GM23338 (cell line): Measurements from ENCODE around the gene HERC4. TPM values are rescaled to one million over a fixed set of nuclear protein-coding genes. Genes with fewer than 3 reads are reported as not detected.

Experiments used
- ATAC-seq: fragments of 200-7000 bp; cut with Tn5 transposase; 3 replicates; pipeline ENCODE4 v1.9.1; 2020
- DNase-seq: peaks from one replicate; pipeline ENCODE4 v3.0.0-alpha.2; 2015; ENCODE audit warnings: low spot score
- H2AFZ ChIP-seq: fragments of 200-600 bp; sonication (generic); 2 replicates; pipeline ENCODE4 v1.8.0; 2016; ENCODE audit warnings: antibody characterized with exemption, mild to moderate bottlenecking, moderate library complexity
- H3F3A ChIP-seq: fragments of 200-600 bp; sonication (generic); replicated peaks from 2 replicates; pipeline ENCODE4 v1.8.0; 2017; ENCODE audit warnings: antibody characterized with exemption, mixed run types, low read depth
- H3K27ac ChIP-seq: fragments of 200-600 bp; sonication (generic); 2 replicates; pipeline ENCODE4 v1.6.1; 2016; ENCODE audit warnings: low read depth
- H3K27me3 ChIP-seq: fragments of 200-600 bp; sonication (generic); 2 replicates; pipeline ENCODE4 v1.8.0; 2016; ENCODE audit warnings: mild to moderate bottlenecking, mixed run types, moderate library complexity; ENCODE audit not compliant: insufficient read depth
- H3K36me3 ChIP-seq: fragments of 200-600 bp; sonication (generic); 2 replicates; pipeline ENCODE4 v1.8.0; 2016; ENCODE audit warnings: mild to moderate bottlenecking; ENCODE audit not compliant: insufficient read depth
- H3K4me1 ChIP-seq: fragments of 200-600 bp; sonication (generic); 2 replicates; pipeline ENCODE4 v1.8.0; 2016; ENCODE audit warnings: mild to moderate bottlenecking, moderate library complexity; ENCODE audit not compliant: insufficient read depth
- H3K4me2 ChIP-seq: fragments of 200-600 bp; sonication (generic); 2 replicates; pipeline ENCODE4 v1.7.1; 2017; ENCODE audit warnings: mixed run types
- H3K4me3 ChIP-seq: fragments of 200-600 bp; sonication (generic); 2 replicates; pipeline ENCODE4 v1.6.1; 2016; ENCODE audit warnings: mixed run types
- H3K79me2 ChIP-seq: fragments of 200-600 bp; sonication (generic); replicated peaks from 2 replicates; pipeline ENCODE4 v1.8.0; 2017; ENCODE audit warnings: mild to moderate bottlenecking; ENCODE audit not compliant: insufficient read depth
- H3K9me2 ChIP-seq: fragments of 200-600 bp; sonication (generic); 2 replicates; pipeline ENCODE4 v1.8.0; 2017; ENCODE audit not compliant: insufficient read depth
- H4K20me1 ChIP-seq: fragments of 200-600 bp; sonication (generic); replicated peaks from 2 replicates; pipeline ENCODE4 v1.8.0; 2017; ENCODE audit warnings: mild to moderate bottlenecking; ENCODE audit not compliant: insufficient read depth
- H3K27ac Mint-ChIP-seq: 2 replicates; pipeline ENCODE4 v1.8.0; 2020; ENCODE audit warnings: inconsistent platforms, mild to moderate bottlenecking, moderate library complexity, mixed read lengths
- H3K27me3 Mint-ChIP-seq: 3 replicates; pipeline ENCODE4 v1.8.0; 2022; ENCODE audit warnings: low read depth, mild to moderate bottlenecking, moderate library complexity, mixed read lengths, inconsistent platforms; ENCODE audit not compliant: insufficient read depth, poor library complexity
- H3K36me3 Mint-ChIP-seq: 3 replicates; pipeline ENCODE4 v1.8.0; 2021; ENCODE audit warnings: low read depth, mild to moderate bottlenecking, inconsistent platforms, moderate library complexity, mixed read lengths
- H3K4me1 Mint-ChIP-seq: 3 replicates; pipeline ENCODE4 v1.8.0; 2020; ENCODE audit warnings: mild to moderate bottlenecking, inconsistent platforms, mixed read lengths
- H3K4me3 Mint-ChIP-seq: 3 replicates; pipeline ENCODE4 v1.8.0; 2021; ENCODE audit warnings: moderate library complexity, mild to moderate bottlenecking, inconsistent platforms, mixed read lengths
- H3K9me3 Mint-ChIP-seq: 3 replicates; pipeline ENCODE4 v1.8.0; 2020; ENCODE audit warnings: moderate library complexity, mild to moderate bottlenecking, inconsistent platforms, mixed read lengths
- CREB1 ChIP-seq: fragments of 250-450 bp; sonication (Bioruptor Pico); IDR thresholded peaks from 2 replicates; pipeline ENCODE4 v1.5.0; 2020; ENCODE audit warnings: low read depth, mild to moderate bottlenecking, moderate library complexity
- ETS1 ChIP-seq: IDR thresholded peaks from 2 replicates; pipeline ENCODE4 v1.6.1; 2016; ENCODE audit warnings: antibody characterized with exemption
- EZH2 ChIP-seq: fragments of 200-600 bp; sonication (generic); IDR thresholded peaks from one replicate; pipeline ENCODE4 v1.8.0; 2017; ENCODE audit warnings: antibody characterized with exemption, mild to moderate bottlenecking, low read depth; ENCODE audit not compliant: unreplicated experiment
- EZH2phosphoT487 ChIP-seq: fragments of 200-600 bp; sonication (generic); IDR thresholded peaks from one replicate; pipeline ENCODE4 v1.8.1; 2018; ENCODE audit warnings: antibody characterized with exemption; ENCODE audit not compliant: unreplicated experiment
- JUNB ChIP-seq: IDR thresholded peaks from one replicate; pipeline ENCODE4 v1.6.1; 2016; ENCODE audit warnings: antibody characterized with exemption; ENCODE audit not compliant: unreplicated experiment
- NANOG ChIP-seq: IDR thresholded peaks from 2 replicates; pipeline ENCODE4 v1.6.1; 2016; ENCODE audit warnings: antibody characterized with exemption, borderline replicate concordance
- POLR2AphosphoS5 ChIP-seq: IDR thresholded peaks from 2 replicates; pipeline ENCODE4 v1.6.1; 2016; ENCODE audit warnings: antibody characterized with exemption, low read depth
- STAT1 ChIP-seq: IDR thresholded peaks from one replicate; pipeline ENCODE4 v1.6.1; 2016; ENCODE audit warnings: antibody characterized with exemption; ENCODE audit not compliant: unreplicated experiment
- ZNF114 ChIP-seq: fragments of 250-450 bp; sonication (Bioruptor Pico); IDR thresholded peaks from 2 replicates; pipeline ENCODE4 v1.5.0; 2020; ENCODE audit warnings: mild to moderate bottlenecking, moderate library complexity
- ZNF331 ChIP-seq: fragments of 250-450 bp; sonication (Bioruptor Pico); IDR thresholded peaks from 2 replicates; pipeline ENCODE4 v1.5.0; 2020; ENCODE audit warnings: low read depth, mild to moderate bottlenecking, moderate library complexity
- polyA plus RNA-seq: library from polyadenylated mRNA; unstranded; fragments of >200 nt; fragmentation: Nextera tagmentation; extraction: Ambion mirVana; gene quantifications from 2 replicates; pipeline ENCODE4 v1.2.1, GENCODE V29; 2016
- total RNA-seq: library from RNA; depleted of rRNA; stranded (reverse); fragments of >200 nt; shearing (Covaris generic); gene quantifications from 2 replicates; pipeline ENCODE4 v1.2.3, GENCODE V29; 2014
- TF ChIP-seq, protein P1 (sequence below): fragments of 250-450 bp; sonication (Bioruptor Pico); IDR thresholded peaks from 2 replicates; pipeline ENCODE4 v1.5.0; 2020; ENCODE audit warnings: mild to moderate bottlenecking, moderate library complexity
- TF ChIP-seq, protein P2 (sequence below), 2 experiments: fragments of 200-600 bp in 1 of 2; sonication (generic) in 1 of 2; conservative IDR thresholded peaks; 2 replicates each; pipeline versions ENCODE4 v1.5.1 to v1.6.1; 2016 to 2017; ENCODE audit warnings: antibody characterized with exemption in 2 of 2, low read depth in 2 of 2, mild to moderate bottlenecking in 2 of 2, moderate library complexity in 1 of 2
- TF ChIP-seq, protein P3 (sequence below): IDR thresholded peaks from one replicate; pipeline ENCODE4 v1.6.1; 2018; ENCODE audit warnings: antibody characterized with exemption; ENCODE audit not compliant: unreplicated experiment

HERC4 gene
- total and polyA plus RNA-seq, 2 experiments from 2014 or later: 20.1 to 67.2 TPM

- no peak overlapping the region for H3K4me3 ChIP-seq
- Mint-ChIP-seq H3K9me3 (no peaks in the 10 kb centered on the region), H3K27ac (no peak overlapping the region), H3K36me3 (no peaks in the 10 kb centered on the region), H3K27me3 (no peaks in the 10 kb centered on the region), H3K4me3 (no peak overlapping the region), H3K4me1 (no peaks in the 10 kb centered on the region)
- H3K36me3 ChIP-seq: no peaks in the 10 kb centered on the region
- no peak overlapping the region for H3K4me2 ChIP-seq
- no peaks in the 10 kb centered on the region for H4K20me1 ChIP-seq
- H3K9me2 ChIP-seq: no peaks in the 10 kb centered on the region
- TF ChIP-seq, protein P1, sequence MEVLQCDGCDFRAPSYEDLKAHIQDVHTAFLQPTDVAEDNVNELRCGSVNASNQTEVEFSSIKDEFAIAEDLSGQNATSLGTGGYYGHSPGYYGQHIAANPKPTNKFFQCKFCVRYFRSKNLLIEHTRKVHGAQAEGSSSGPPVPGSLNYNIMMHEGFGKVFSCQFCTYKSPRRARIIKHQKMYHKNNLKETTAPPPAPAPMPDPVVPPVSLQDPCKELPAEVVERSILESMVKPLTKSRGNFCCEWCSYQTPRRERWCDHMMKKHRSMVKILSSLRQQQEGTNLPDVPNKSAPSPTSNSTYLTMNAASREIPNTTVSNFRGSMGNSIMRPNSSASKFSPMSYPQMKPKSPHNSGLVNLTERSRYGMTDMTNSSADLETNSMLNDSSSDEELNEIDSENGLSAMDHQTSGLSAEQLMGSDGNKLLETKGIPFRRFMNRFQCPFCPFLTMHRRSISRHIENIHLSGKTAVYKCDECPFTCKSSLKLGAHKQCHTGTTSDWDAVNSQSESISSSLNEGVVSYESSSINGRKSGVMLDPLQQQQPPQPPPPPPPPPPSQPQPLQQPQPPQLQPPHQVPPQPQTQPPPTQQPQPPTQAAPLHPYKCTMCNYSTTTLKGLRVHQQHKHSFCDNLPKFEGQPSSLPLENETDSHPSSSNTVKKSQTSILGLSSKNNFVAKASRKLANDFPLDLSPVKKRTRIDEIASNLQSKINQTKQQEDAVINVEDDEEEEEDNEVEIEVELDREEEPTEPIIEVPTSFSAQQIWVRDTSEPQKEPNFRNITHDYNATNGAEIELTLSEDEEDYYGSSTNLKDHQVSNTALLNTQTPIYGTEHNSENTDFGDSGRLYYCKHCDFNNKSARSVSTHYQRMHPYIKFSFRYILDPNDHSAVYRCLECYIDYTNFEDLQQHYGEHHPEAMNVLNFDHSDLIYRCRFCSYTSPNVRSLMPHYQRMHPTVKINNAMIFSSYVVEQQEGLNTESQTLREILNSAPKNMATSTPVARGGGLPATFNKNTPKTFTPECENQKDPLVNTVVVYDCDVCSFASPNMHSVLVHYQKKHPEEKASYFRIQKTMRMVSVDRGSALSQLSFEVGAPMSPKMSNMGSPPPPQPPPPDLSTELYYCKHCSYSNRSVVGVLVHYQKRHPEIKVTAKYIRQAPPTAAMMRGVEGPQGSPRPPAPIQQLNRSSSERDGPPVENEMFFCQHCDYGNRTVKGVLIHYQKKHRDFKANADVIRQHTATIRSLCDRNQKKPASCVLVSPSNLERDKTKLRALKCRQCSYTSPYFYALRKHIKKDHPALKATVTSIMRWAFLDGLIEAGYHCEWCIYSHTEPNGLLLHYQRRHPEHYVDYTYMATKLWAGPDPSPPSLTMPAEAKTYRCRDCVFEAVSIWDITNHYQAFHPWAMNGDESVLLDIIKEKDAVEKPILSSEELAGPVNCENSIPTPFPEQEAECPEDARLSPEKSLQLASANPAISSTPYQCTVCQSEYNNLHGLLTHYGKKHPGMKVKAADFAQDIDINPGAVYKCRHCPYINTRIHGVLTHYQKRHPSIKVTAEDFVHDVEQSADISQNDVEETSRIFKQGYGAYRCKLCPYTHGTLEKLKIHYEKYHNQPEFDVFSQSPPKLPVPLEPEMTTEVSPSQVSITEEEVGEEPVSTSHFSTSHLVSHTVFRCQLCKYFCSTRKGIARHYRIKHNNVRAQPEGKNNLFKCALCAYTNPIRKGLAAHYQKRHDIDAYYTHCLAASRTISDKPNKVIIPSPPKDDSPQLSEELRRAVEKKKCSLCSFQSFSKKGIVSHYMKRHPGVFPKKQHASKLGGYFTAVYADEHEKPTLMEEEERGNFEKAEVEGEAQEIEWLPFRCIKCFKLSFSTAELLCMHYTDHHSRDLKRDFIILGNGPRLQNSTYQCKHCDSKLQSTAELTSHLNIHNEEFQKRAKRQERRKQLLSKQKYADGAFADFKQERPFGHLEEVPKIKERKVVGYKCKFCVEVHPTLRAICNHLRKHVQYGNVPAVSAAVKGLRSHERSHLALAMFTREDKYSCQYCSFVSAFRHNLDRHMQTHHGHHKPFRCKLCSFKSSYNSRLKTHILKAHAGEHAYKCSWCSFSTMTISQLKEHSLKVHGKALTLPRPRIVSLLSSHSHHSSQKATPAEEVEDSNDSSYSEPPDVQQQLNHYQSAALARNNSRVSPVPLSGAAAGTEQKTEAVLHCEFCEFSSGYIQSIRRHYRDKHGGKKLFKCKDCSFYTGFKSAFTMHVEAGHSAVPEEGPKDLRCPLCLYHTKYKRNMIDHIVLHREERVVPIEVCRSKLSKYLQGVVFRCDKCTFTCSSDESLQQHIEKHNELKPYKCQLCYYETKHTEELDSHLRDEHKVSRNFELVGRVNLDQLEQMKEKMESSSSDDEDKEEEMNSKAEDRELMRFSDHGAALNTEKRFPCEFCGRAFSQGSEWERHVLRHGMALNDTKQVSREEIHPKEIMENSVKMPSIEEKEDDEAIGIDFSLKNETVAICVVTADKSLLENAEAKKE (CRISPR knock-in tag): no peak
- no peak for TF ChIP-seq NANOG
- TF ChIP-seq JUNB: no peak
- no peak for TF ChIP-seq EZH2
- TF ChIP-seq, protein P2, sequence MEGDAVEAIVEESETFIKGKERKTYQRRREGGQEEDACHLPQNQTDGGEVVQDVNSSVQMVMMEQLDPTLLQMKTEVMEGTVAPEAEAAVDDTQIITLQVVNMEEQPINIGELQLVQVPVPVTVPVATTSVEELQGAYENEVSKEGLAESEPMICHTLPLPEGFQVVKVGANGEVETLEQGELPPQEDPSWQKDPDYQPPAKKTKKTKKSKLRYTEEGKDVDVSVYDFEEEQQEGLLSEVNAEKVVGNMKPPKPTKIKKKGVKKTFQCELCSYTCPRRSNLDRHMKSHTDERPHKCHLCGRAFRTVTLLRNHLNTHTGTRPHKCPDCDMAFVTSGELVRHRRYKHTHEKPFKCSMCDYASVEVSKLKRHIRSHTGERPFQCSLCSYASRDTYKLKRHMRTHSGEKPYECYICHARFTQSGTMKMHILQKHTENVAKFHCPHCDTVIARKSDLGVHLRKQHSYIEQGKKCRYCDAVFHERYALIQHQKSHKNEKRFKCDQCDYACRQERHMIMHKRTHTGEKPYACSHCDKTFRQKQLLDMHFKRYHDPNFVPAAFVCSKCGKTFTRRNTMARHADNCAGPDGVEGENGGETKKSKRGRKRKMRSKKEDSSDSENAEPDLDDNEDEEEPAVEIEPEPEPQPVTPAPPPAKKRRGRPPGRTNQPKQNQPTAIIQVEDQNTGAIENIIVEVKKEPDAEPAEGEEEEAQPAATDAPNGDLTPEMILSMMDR (conservative IDR thresholded peaks at IDR 0.05; ENCODE audit: low read depth in 2 of 2): no peak
- no peak for TF ChIP-seq ETS1
- no peak for TF ChIP-seq POLR2AphosphoS5
- TF ChIP-seq EZH2phosphoT487: no peak
- TF ChIP-seq ZNF331: no peak
- TF ChIP-seq, protein P3, sequence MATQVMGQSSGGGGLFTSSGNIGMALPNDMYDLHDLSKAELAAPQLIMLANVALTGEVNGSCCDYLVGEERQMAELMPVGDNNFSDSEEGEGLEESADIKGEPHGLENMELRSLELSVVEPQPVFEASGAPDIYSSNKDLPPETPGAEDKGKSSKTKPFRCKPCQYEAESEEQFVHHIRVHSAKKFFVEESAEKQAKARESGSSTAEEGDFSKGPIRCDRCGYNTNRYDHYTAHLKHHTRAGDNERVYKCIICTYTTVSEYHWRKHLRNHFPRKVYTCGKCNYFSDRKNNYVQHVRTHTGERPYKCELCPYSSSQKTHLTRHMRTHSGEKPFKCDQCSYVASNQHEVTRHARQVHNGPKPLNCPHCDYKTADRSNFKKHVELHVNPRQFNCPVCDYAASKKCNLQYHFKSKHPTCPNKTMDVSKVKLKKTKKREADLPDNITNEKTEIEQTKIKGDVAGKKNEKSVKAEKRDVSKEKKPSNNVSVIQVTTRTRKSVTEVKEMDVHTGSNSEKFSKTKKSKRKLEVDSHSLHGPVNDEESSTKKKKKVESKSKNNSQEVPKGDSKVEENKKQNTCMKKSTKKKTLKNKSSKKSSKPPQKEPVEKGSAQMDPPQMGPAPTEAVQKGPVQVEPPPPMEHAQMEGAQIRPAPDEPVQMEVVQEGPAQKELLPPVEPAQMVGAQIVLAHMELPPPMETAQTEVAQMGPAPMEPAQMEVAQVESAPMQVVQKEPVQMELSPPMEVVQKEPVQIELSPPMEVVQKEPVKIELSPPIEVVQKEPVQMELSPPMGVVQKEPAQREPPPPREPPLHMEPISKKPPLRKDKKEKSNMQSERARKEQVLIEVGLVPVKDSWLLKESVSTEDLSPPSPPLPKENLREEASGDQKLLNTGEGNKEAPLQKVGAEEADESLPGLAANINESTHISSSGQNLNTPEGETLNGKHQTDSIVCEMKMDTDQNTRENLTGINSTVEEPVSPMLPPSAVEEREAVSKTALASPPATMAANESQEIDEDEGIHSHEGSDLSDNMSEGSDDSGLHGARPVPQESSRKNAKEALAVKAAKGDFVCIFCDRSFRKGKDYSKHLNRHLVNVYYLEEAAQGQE: no peak
- no peak for TF ChIP-seq STAT1
- TF ChIP-seq CREB1 (CRISPR knock-in tag): no peak
- no peak for TF ChIP-seq ZNF114 (CRISPR knock-in tag)
- H3K27ac ChIP-seq: no peak overlapping the region
- H3K79me2 ChIP-seq: no peaks in the 10 kb centered on the region
- DNase-seq (no peak), ATAC-seq (no peak)
- H2AFZ ChIP-seq: peak overlapping the region; percentile 20; the same call in 1 of the 2 replicates
- no peaks in the 10 kb centered on the region for H3K4me1 ChIP-seq
- no peaks in the 10 kb centered on the region for H3F3A ChIP-seq
- no peaks in the 10 kb centered on the region for H3K27me3 ChIP-seq
Measured at GRCh38 chr10:68105820-68106219, 30.7 kb upstream of the HERC4 start.
